ENCODE data around the gene GLYR1. TPM values are rescaled to one million over a fixed set of nuclear protein-coding genes. Genes with fewer than 3 reads are reported as not detected.

Gene GLYR1
- total and polyA plus RNA-seq, 10 of the 15 experiments (the other 5 are each of a cell fraction or from before 2014, with no cell fraction given), result 7.3 to 90.2 (median 57.2) TPM

GRCh38 chr16:4862639-4863038 is 15.6 kb upstream of the GLYR1 start:
- intact Hi-C loops (cut with micrococcal nuclease; ENCODE audit: unreplicated experiment), result no loop called here
- Histone ChIP-seq H2AFZ (ENCODE audit: control insufficient read depth, low read depth, low read length) (no peak overlapping the region), H4K20me1 (ENCODE audit: control insufficient read depth, insufficient read depth) (no peaks in the 10 kb centered on the region; the same call in 1 of the 2 replicates), H3K27me3 (replicated peaks in 1 of 2; ENCODE audit: control insufficient read depth in 2 of 2, insufficient read depth in 2 of 2, low read length in 1 of 2) (no peaks in the 10 kb centered on the region), H3K4me1 (ENCODE audit: control insufficient read depth, insufficient read depth, low read length) (no peaks in the 10 kb centered on the region), H3K27ac (ENCODE audit: control insufficient read depth, insufficient read depth) (no peak overlapping the region), H3K4me3 (no peak overlapping the region), H3K36me3 (ENCODE audit: control insufficient read depth in 2 of 2, insufficient read depth in 2 of 2, low read length in 1 of 2) (peaks cover 21% of the 10 kb centered on the region in 2 experiments), H3K4me2 (ENCODE audit: control insufficient read depth, insufficient read depth) (no peak overlapping the region), H3K9me3 (replicated peaks; ENCODE audit: control insufficient read depth, insufficient read depth, low read length) (no peaks in the 10 kb centered on the region), H3K9ac (ENCODE audit: control insufficient read depth, insufficient read depth, low read length) (no peak overlapping the region), H3K79me2 (ENCODE audit: control insufficient read depth, insufficient read depth, low read length) (no peaks in the 10 kb centered on the region; the same call in none of the 2 replicates)
- SMC1A ChIA-PET (ENCODE audit: uncharacterized antibody, unreplicated experiment), result no interaction called here
- no peak for FAIRE-seq
- POLR2A ChIA-PET, result no interaction called here
- TF ChIP-seq HDGF (IDR thresholded peaks at IDR 0.05) (no peak), RELA (IDR thresholded peaks at IDR 0.05; ENCODE audit: borderline replicate concordance, partially characterized antibody) (no peak), IKZF2 (IDR thresholded peaks at IDR 0.05) (no peak)
- no peak for ATAC-seq
- BruUV-seq (replicated peaks), result no TSS peak
- CTCF ChIA-PET, result interaction anchor here (0.6 to 1.4 kb wide), 2 partner anchors 46 to 94 kb away, joined by 3 to 4 read pairs; no protein-coding TSS in a partner anchor
- no peak for DNase-seq (ENCODE audit: low read depth, low spot score)
- in situ Hi-C loops (cut with MboI), result no loop called here
- 76% methylated on average over 5 of the region's 5 CpGs for WGBS (ENCODE audit: insufficient coverage, insufficient replicate concordance, low lambda C conversion rate, missing lambda C conversion rate)
- RAD21 ChIA-PET (ENCODE audit: unreplicated experiment), result no interaction called here

DNA sequence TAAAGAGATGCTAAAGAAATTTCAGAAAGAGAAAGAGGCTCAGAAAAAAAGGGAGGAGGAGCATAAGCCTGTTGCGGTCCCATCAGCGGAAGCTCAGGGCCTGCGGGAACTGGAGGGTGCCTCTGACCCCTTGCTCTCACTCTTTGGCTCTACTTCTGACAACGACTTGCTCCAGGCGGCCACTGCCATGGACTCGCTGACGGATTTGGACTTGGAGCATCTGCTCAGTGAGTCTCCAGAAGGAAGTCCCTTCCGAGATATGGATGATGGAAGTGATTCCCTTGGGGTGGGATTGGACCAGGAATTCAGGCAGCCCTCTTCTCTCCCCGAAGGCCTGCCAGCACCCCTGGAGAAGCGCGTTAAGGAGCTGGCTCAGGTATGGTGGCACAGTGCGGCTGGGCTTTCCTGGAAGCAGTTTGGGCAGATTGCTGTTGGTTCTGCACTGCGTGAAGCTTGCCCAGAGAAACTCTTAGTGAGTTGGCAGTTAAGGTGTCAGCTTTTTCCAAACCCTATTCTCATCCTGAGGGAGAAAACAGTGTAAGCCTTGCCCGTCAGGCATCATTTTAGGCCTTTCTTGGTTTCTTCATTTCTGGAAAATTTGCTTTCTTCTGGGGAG is 13.7 kb upstream of the GLYR1 start:
- no peak for FAIRE-seq
- no peak for ATAC-seq
- no peak overlapping the region for H3K4me2 ChIP-seq (ENCODE audit: control insufficient read depth, insufficient read depth)
- no peak for TF ChIP-seq KDM1A (IDR thresholded peaks at IDR 0.05; ENCODE audit: borderline replicate concordance)
- TF ChIP-seq KLF5 (IDR thresholded peaks at IDR 0.05; ENCODE audit: partially characterized antibody), result no peak
- H3K79me2 ChIP-seq (ENCODE audit: control insufficient read depth, insufficient read depth, low read length), result no peaks in the 10 kb centered on the region; the same call in none of the 2 replicates
- H3K4me3 ChIP-seq, result no peak overlapping the region
- in situ Hi-C loops (cut with MboI) (no loop called here), intact Hi-C loops (cut with micrococcal nuclease; ENCODE audit: unreplicated experiment) (no loop called here)
- no peak for DNase-seq (ENCODE audit: low read depth, low spot score)
- no peaks in the 10 kb centered on the region for H3K9me3 ChIP-seq (replicated peaks; ENCODE audit: control insufficient read depth, insufficient read depth, low read length)
- CTCF ChIA-PET, result interaction anchor here (0.6 to 1.4 kb wide), 2 partner anchors 56 to 96 kb away, joined by 3 to 4 read pairs; no protein-coding TSS in a partner anchor
- H4K20me1 ChIP-seq (ENCODE audit: control insufficient read depth, insufficient read depth), result no peaks in the 10 kb centered on the region
- H3K9ac ChIP-seq (ENCODE audit: control insufficient read depth, insufficient read depth, low read length), result no peak overlapping the region
- no peaks in the 10 kb centered on the region for H3K4me1 ChIP-seq (ENCODE audit: control insufficient read depth, insufficient read depth, low read length)
- POLR2A ChIA-PET, result no interaction called here
- H2AFZ ChIP-seq (ENCODE audit: control insufficient read depth, low read depth, low read length), result no peak overlapping the region
- no peak overlapping the region for H3K27ac ChIP-seq (ENCODE audit: control insufficient read depth, insufficient read depth)
- peaks cover 20 to 21% of the 10 kb centered on the region in 2 experiments; a peak in 3 of 4 replicates for H3K36me3 ChIP-seq (ENCODE audit: control insufficient read depth in 2 of 2, insufficient read depth in 2 of 2, low read length in 1 of 2)
- WGBS (ENCODE audit: insufficient coverage, insufficient replicate concordance, low lambda C conversion rate, missing lambda C conversion rate), result 98% methylated on average over 14 of the region's 14 CpGs
- RAD21 ChIA-PET (ENCODE audit: unreplicated experiment), result interaction anchor here (0.6 kb wide), 1 partner anchor 140 kb away, joined by 3 read pairs; no protein-coding TSS in a partner anchor
- no TSS peak for BruUV-seq (replicated peaks)
- SMC1A ChIA-PET (ENCODE audit: uncharacterized antibody, unreplicated experiment), result no interaction called here
- no peaks in the 10 kb centered on the region for H3K27me3 ChIP-seq (replicated peaks in 1 of 2; ENCODE audit: control insufficient read depth in 2 of 2, insufficient read depth in 2 of 2, low read length in 1 of 2)
